Right ventricle myocardium superior (tissue), 1 donor: Measurements from ENCODE around the gene ZNF20. TPM values are rescaled to one million over a fixed set of nuclear protein-coding genes. Genes with fewer than 3 reads are reported as not detected.

ENCODE experiments used
- ATAC-seq: fragments of 200-7000 bp; cut with Tn5 transposase; one replicate; pipeline ENCODE4 v1.9.1; 2020; ENCODE audit warnings: mild to moderate bottlenecking; ENCODE audit not compliant: poor library complexity
- DNase-seq: peaks from one replicate; pipeline ENCODE4 v3.0.0-alpha.2; 2020
- intact Hi-C: fragments of 100-400 bp; cut with DNase I; formaldehyde crosslinking; loops from one replicate; pipeline ENCODE4 v1.11.2; 2022
- long read RNA-seq: library from polyadenylated mRNA; unstranded; transcript quantifications from one replicate; pipeline ENCODE4 v2.0.0, GENCODE V29; 2021
- total RNA-seq: library from RNA; stranded (reverse); fragmentation: NEBNext Ultra II Directional; extraction: Animal tissue kit (Norgen Biotek cat#: 25700); gene quantifications from one replicate; pipeline ENCODE4 v1.2.1, GENCODE V29; 2021
- donor health status: DM: no; HTN: yes; CAD: no; lungs with severe emphysema.

The ZNF20 gene
- total RNA-seq, result 0.97 TPM
- long read RNA-seq, partial matches to known transcripts, result 0 of 1 reads
- long read RNA-seq, other reads (novel, unspliced or antisense), result 0 of 1 reads

DNA sequence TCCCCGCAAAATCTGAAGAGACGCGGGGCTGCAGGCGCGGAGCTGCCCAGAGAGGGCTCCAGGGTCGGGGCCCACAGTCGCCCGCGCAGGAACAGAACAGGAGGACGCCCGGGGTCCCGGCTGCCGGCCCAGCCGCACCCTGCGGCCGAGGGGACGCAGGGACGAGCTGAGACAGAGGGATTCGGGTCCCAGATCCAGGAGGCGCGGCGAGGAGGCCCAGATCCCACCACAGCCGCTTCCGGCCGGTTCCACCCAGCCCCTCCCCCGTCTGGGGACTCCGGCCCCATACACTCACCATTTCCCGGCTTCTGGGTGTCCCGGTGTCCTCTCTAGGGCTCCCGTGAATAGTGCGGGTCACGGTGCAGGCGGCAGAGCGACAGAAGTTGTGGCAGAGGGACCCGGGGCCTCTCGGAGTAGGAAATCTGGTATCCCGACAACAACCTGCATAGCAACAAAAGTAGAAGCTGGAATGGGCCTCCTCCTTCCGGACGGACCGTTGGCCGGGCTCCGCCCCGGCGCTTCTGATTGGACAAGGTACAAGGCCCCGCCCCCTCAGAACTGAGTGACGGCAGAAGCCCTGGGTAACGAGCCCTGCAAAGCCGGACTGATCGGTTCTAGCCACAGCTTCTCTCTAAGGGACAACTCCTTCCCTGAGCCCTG, at the start of gene ZNF20:
Gene ZNF20 (minus strand): TSS at position 466 of the 660 bp plus-strand sequence. CDS start 168 bp downstream, at position 298.
- intact Hi-C loops, result loop anchor here (2.0 to 10.0 kb wide), 5 partner anchors 45 to 258 kb away; partner anchors contain the start of gene ZNF763
- peak; percentile 97 for DNase-seq
- peak; percentile 99 for ATAC-seq

DNA sequence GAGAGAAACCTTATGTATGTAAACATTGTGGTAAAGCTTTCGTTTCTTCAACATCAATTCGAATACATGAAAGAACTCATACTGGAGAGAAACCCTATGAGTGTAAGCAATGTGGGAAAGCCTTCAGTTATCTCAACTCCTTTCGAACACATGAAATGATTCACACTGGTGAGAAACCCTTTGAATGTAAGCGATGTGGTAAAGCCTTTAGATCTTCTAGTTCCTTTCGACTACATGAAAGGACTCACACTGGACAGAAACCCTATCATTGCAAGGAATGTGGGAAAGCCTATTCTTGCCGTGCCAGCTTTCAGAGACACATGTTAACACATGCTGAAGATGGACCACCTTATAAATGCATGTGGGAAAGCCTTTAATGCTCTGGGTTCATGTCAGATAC, 47.5 kb upstream of the ZNF20 start:
- no peak for DNase-seq
- intact Hi-C loops, result no loop called here
- no peak for ATAC-seq

DNA sequence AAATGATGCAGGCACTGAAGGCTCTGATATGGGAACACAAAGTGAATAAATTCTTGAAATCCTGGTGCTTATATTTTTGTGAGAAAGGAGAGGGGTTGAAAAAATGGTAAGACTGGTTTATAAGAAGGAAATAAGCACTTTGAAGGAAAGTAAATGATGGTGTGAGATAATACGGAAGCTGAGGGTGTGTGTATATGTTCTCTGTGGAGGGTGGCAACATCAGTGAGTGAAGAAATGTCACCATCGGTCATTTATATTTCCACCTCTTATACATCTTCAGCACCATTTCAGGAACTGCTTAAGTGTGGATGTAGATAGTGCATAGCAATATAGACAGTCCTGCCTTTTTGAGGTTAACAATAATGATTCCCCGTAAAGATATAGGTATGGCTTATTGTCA, 40.2 kb upstream of the ZNF20 start:
- intact Hi-C loops, result no loop called here
- ATAC-seq, result no peak
- no peak for DNase-seq

DNA sequence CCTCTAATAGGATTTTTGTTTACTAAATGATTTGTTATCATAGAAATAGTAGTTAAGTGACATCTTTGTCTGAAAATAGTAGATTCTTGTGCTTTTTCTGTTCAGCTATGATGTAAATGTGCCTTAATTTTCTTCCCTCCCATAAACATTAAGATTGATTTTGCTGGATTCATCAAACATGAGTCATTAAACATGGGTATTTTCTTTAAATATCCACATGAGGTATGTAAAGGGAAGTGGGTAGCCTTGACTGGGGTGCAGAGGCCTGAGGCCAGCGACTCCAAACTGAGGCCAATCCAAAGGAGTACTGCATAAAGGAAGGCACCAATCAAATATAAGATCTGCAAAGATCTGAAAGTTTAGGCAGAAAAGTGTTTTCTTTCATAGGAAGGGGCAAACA, 26.5 kb upstream of the ZNF20 start:
- ATAC-seq, result no peak
- intact Hi-C loops, result no loop called here

DNA sequence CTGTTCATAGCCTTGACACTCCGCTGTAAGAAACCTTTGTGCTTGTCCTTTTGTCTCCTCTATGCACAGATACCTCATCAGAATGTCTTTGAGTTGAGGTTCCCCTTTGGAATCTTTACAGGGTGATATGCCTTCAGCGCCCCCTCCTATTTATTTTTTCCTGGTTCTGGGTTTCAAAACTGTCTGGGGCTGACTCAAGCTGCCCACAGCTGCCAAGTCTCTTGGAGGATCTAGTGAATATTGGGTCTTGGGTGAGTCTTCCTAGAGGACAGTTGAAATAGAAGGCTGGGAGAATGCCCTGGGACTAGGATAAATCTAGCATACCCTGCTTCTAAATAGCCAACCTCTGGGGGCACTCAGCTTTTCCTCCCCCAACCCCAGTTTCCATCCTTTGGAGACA, 23.7 kb upstream of the ZNF20 start:
- intact Hi-C loops, result no loop called here
- ATAC-seq (no peak), DNase-seq (no peak)

More for the DNA sequence above, 26.5 kb upstream of the ZNF20 start:
- no peak for DNase-seq

DNA sequence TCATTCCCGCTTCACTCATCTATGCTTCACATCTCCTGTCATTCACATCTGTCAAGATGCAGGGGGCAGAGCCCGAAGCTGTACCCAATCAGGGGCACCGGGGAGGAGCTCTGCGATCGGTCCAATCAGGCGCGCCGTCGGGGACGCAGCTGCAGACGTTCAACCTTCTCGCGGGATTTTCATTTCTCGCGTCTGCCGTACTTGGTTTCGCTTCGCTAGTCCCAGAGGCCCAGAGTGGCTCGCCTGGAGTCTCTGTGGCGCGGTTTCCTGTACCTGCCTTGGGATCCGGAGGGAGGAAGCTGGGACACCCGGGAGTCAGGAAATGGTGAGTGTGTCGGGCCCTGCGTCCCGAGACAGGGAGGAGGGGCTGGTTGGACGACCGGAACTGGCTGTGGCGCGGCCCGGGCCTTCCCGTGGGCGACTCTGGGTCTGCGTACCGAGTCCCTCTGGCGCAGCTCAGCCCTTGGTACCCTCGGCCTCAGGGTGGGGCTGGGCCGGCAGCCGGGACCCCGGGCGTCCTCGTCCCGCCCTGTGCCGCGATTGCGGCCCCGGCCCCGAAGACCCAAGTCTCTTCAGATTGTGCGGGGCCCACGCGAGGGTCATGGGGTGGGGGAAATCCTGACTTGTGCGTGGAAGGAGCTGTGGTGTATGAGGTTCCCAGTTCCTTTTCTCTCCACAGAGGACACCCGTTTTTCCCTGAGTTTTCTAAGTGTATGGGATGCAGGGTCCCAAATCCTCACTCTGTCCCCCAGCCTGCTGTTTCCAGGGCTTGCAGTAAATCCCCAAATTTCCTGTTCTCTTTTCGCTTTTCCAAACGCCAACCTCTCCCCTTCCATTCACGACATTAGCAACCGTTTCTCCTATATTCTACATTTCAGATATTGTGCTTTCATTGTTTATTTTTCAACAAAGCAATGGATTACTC, 23.0 kb upstream of the ZNF20 start, which contains the start of gene ZNF136:
Gene ZNF136 (plus strand): TSS at position 215 of the 925 bp plus-strand sequence. CDS start 108 bp downstream, at position 323.
- intact Hi-C loops, result no loop called here
- ATAC-seq, result peak; percentile 99
- DNase-seq, result peak; percentile 97

DNA sequence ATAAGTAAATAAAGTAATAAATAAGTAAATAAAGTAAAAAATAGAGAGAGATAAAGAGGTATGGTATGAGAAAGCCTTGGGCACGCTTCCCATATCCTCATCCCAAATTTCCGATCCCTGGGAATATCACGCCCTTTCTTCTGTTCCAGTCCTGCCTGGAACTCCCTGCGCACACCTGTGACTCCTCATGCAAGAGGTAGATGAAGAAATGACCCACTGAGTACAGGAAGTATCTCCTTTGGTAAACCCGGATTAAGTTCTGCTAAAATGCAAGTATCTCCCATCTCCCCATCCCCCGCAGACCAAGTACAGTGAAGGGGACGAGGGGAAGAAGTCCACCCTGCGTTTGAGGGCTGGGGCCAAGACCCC, 22.3 kb upstream of the ZNF20 start:
- ATAC-seq, result no peak
- DNase-seq, result no peak
- intact Hi-C loops, result no loop called here

DNA sequence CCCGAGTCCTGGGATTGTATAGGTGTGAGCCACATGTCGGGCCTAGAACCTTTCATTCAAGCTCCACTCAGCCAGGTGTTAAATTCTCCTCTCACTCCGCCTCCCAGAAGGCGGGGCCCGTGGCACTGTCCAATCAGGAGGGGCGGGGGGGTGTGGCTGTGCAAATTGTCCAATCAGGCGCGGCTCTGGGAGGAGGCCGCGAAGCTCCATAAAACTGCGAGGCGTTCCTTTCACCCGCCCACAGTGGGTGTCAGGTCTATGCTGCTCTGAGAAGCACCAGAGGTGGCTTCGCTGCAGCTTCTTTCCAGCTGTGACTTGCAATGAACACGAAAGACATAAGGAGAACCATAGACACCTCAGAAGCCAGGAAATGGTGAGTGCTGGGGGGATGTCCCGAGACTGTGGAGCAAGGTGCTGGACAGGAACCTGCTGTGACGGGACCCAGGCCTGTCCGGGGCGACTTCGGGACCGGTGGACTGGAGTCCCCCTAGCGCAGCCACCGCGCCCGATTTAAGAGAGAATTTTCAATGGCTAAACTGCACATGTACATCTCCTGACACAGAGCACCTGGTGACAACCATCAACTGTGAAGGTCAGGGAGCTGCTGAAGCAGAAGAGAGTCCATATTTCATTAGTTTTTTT, 19.7 kb upstream of the ZNF20 start:
- DNase-seq (no peak), ATAC-seq (no peak)
- intact Hi-C loops, result no loop called here

DNA sequence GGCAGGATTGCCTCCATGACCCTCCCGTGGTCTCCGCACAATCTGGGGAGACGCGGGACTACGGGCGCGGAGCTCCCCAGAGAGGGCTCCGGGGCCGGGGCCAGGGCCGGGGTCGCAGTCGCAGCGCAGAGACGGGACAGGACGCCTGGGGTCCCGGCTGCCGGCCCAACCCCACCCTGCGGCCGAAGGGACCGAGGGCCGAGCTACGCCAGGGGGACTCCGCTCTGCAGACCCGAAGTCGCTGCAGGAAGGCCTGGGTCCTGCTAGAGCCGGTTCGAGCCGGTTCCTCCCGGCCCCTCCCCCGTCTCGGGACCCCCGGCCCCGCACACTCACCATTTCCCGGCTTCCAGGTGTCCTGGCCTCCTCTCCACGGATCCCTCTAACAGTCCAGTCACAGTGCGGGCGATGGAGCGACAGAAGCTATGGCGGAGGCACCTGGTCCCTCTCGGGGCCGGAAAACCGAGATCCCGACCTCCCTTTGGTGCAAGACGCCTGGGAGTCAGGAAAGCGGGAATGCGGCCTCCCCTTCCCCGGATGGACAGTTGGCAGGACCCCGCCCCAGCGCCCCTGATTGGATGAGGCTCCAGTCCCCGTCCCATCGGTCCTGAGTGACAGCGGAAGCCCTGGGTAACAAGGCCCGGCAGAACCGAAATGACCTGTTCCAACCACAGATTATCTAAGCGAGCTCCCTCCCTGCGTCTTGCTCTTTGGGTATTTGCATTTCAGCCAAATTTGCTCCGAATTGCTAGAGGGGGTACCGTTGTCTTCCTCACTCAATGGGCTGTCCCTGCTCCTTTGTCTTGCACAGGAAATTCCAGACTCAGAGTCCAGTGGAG, 16.3 kb upstream of the ZNF20 start, which contains the start of gene ZNF625:
Gene ZNF625 (minus strand): TSS at position 512 of the 836 bp plus-strand sequence. CDS start 176 bp downstream, at position 336.
- peak; percentile 92 for DNase-seq
- intact Hi-C loops, result no loop called here
- peak; percentile 98 for ATAC-seq

DNA sequence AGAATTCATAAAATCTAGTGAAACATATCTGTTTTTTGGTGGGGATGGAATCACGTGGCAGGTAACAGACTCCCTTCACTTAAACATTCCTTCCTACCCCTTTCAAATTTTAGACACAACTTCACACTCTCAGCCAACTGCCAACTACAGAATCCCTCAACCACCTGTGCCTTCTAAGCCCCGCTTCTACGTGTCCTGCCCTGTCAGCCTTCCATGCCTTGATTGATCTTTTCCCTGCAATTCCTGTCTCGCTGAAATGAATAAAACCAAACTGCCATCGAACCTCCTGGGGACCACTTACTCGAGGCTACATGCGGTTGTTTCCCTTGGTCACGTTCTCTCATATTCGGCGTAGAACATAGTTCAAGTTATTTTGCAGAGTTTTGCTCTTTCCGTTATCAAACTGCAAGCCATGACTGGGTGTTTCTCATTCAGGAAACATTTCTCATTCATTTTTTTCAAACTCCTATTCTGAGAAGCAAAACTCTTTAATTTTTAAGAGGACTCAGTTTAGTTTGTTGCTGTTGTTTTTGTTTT, 15.2 kb upstream of the ZNF20 start:
- ATAC-seq (no peak), DNase-seq (no peak)
- intact Hi-C loops, result no loop called here

DNA sequence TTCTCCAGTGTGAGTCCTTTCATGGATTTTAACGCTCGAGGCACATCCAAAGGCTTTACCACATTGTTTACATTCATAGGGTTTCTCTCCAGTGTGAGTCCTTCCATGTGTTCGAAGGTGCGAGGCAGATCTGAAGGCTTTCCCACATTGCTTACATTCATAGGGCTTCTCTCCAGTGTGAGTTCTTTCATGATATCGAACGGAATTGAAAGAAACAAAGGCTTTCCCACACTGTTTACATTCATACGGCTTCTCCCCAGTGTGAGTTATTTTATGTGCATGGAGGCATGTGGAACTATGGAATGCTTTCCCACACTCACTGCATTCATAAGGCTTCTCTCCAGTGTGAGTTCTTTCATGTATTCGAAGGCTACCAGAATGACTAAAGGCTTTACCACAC, 5.2 kb upstream of the ZNF20 start:
- intact Hi-C loops, result loop anchor here (10.0 kb wide), 2 partner anchors 51 to 181 kb away; partner anchors contain the start of gene ZNF763

DNA sequence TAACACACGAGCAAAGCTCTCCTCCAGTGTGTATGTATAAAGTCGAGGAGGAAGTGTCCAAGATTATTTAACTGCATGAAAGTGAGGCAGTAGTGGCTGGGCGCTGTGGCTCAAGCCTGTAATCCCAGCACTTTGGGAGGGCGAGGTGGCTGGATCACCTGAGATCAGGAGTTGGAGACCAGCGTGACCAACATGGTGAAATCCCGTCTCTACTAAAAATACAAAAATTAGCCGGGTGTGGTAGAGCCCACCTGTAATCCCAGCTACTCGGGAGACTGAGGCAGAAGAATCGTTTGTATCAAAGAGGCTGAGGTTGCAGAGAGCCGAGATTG, 1.2 kb upstream of the ZNF20 start:
- DNase-seq, result no peak
- intact Hi-C loops, result loop anchor here (2.0 to 10.0 kb wide), 5 partner anchors 47 to 259 kb away; partner anchors contain the start of gene ZNF763
- ATAC-seq, result no peak

More for the DNA sequence above, 5.2 kb upstream of the ZNF20 start:
- no peak for ATAC-seq
- no peak for DNase-seq

DNA sequence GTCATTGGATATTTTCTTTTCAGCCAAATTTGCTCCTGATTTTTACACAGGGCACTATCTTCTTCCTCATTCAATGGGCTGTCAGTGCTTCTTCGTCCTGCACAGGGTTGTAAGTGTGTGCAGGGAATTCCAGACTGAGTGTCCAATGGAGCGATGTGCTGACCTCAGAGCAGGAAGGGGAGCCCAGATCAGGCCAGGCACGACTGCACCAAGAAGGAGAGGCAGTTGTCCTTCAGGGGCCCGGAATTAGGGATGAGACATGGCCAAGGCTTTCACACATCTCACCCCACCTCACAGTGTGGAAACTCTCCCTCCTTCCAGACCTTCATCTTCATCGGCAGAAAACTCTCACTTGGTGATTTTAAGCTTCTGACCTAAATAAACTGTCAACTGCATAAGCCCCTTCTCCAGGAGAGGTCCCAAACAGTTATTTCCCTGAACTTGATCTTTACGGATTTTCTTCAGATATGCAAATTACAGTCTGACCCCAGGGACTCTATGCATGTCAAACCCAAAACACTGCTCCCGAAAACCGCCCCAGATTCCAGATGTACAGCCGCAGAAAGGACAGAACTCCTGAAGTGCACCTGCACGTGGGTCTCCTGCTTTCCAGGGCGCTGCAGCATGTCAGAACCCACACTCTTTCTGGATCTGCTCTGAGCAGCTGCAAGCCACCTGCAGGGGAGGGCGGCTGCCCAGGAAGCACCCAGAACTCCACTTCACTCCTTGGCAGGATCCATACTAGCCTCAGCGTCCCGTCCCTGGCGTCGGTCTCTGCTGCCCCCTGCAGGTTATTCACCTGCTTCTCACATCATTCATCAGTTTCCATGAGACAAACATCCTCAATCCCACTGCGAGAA, 625 bp upstream of the ZNF20 start:
- DNase-seq, result peak; percentile 92
- intact Hi-C loops, result loop anchor here (2.0 to 10.0 kb wide), 5 partner anchors 46 to 258 kb away; partner anchors contain the start of gene ZNF763
- peak; percentile 94 for ATAC-seq

DNA sequence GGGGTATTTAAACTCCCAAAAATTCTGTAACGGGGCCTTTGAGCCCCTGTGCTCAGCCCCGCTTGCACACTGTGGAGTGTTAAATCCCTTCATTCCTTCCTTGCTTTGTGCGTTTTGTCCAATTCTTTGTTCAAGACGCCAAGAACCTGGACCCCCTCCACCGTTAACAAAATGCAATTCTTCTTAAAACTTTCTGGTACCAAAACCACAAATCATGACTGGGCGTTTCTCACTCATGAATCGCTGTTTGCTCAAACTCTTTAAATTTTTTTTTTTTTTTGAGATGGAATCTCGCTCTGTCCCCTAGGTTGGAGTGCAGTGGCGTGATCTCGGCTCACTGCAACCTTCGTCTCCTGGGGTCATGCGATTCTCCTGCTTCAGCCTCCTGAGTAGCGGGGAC, 881 bp downstream of the ZNF20 start:
- ATAC-seq, result no peak
- DNase-seq, result no peak
- intact Hi-C loops, result no loop called here

DNA sequence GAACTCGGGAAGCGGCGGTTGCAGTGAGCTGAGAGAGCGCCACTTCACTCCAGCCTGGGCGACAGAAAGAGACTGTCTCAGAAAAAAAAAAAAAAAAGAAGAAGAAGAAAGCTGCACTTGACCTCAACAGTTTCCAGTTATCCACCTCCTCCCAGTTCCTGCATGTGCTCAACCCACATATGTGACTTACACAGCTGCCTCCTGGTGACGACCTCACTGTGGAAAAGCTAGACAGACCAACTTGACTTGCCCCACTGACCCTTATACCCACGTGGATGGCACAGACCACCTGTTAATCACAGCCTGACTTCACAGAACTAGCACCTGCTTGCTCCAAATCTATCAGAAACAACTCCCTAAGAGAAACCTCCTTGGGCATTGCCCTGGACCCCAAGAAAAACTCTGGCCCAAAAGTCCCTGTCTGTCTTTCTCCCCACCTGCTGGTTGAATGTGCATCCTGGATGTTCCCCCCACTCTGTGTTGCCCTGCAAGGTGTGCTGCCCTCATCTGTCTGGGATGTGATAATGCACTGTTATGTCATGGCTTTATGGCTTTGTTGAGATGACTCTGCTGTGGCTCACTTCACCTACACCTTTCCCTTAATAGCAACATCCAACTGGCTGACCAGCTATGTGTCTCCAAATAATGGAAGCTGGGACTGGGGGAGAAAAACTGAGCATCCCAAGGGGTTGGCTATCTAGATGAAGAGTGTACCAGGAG, 2.8 kb downstream of the ZNF20 start:
- intact Hi-C loops, result no loop called here
- no peak for ATAC-seq

DNA sequence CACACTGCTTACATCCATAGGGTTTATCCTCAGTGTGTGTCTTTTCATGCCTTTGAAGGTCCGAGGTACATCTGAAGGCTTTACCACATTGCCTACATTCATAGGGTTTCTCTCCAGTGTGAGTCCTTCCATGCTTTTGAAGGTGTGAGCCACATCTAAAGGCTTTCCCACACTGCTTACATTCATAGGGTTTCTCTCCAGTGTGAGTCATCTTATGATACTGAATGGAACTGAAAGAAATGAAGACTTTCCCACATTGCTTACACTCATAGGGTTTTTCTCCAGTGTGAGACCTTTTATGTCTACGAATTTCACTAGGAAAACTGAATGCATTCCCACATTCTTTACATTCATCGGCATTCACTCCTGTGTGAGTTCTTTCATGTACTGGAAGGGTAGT, 7.1 kb downstream of the ZNF20 start:
- ATAC-seq, result no peak
- no peak for DNase-seq
- intact Hi-C loops, result no loop called here

More for the DNA sequence above, 2.8 kb downstream of the ZNF20 start:
- no peak for DNase-seq
